DND-41 (cell line): ENCODE results near the gene TSPAN7.

Experiments used
- ATAC-seq: fragments of 200-7000 bp; cut with Tn5 transposase; 3 replicates; pipeline ENCODE4 v1.9.1; 2021; ENCODE audit warnings: low read depth; ENCODE audit not compliant: insufficient read depth
- DNase-seq: peaks from one replicate; pipeline ENCODE4 v3.0.0-alpha.2; 2020
- H2AFZ ChIP-seq: 2 replicates; pipeline ENCODE4 v1.6.0; 2012; ENCODE audit warnings: low read depth, low read length
- H3K27ac ChIP-seq: 2 replicates; pipeline ENCODE4 v1.5.1; 2012; ENCODE audit warnings: low read length, inconsistent platforms
- H3K27me3 ChIP-seq: fragments of 200-600 bp; sonication (generic); 2 replicates; pipeline ENCODE4 v1.6.0; 2012; ENCODE audit warnings: low read length, mild to moderate bottlenecking, inconsistent platforms; ENCODE audit not compliant: insufficient read depth, poor library complexity
- H3K36me3 ChIP-seq: 2 replicates; pipeline ENCODE4 v1.5.1; 2012; ENCODE audit warnings: low read length, inconsistent platforms; ENCODE audit not compliant: insufficient read depth
- H3K4me1 ChIP-seq: 2 replicates; pipeline ENCODE4 v1.5.1; 2012; ENCODE audit warnings: mild to moderate bottlenecking, low read length; ENCODE audit not compliant: insufficient read depth
- H3K4me2 ChIP-seq: 2 replicates; pipeline ENCODE4 v1.6.0; 2012; ENCODE audit warnings: mild to moderate bottlenecking, moderate library complexity, low read length, inconsistent platforms; ENCODE audit not compliant: insufficient read depth
- H3K4me3 ChIP-seq, 2 experiments: fragments of 200-600 bp in 1 of 2; shearing (Covaris generic) in 1 of 2; 2 replicates each; pipeline ENCODE4 v1.5.1; 2012 to 2016; ENCODE audit warnings: inconsistent platforms in 2 of 2, low read length in 2 of 2, mild to moderate bottlenecking in 2 of 2, low read depth in 1 of 2, moderate library complexity in 1 of 2
- H3K79me2 ChIP-seq: 2 replicates; pipeline ENCODE4 v1.6.0; 2012; ENCODE audit warnings: low read length, inconsistent platforms; ENCODE audit not compliant: insufficient read depth
- H3K9ac ChIP-seq: 2 replicates; pipeline ENCODE4 v1.6.0; 2012; ENCODE audit warnings: low read depth, mild to moderate bottlenecking, inconsistent platforms, low read length, moderate library complexity
- H3K9me3 ChIP-seq: 2 replicates; pipeline ENCODE4 v1.5.1; 2012; ENCODE audit warnings: low read length, moderate library complexity, mild to moderate bottlenecking, inconsistent platforms; ENCODE audit not compliant: insufficient read depth, severe bottlenecking
- H4K20me1 ChIP-seq: 2 replicates; pipeline ENCODE4 v1.6.0; 2012; ENCODE audit warnings: low read length; ENCODE audit not compliant: insufficient read depth
- EZH2 ChIP-seq: IDR thresholded peaks from 3 replicates; pipeline ENCODE4 v1.6.1; 2012; ENCODE audit warnings: borderline replicate concordance, low read depth, mild to moderate bottlenecking, moderate library complexity, low read length, inconsistent platforms; ENCODE audit not compliant: severe bottlenecking
- TF ChIP-seq, protein P1 (sequence below): IDR thresholded peaks from 2 replicates; pipeline ENCODE4 v1.5.1; 2012; ENCODE audit warnings: borderline replicate concordance, low read length, moderate library complexity, mild to moderate bottlenecking; ENCODE audit not compliant: poor library complexity, severe bottlenecking; ENCODE audit errors: extremely low read depth

Gene TSPAN7

GRCh38 chrX:38616904-38617303 is 55.6 kb downstream of the TSPAN7 start:
- Histone ChIP-seq H3K4me1 (peaks cover 11% of the 10 kb centered on the region), H3K36me3 (no peaks in the 10 kb centered on the region), H3K27ac (no peak overlapping the region), H4K20me1 (no peaks in the 10 kb centered on the region), H3K79me2 (no peaks in the 10 kb centered on the region), H3K4me3 (no peak overlapping the region), H3K27me3 (no peaks in the 10 kb centered on the region), H3K4me2 (no peak overlapping the region), H3K9me3 (no peaks in the 10 kb centered on the region), H2AFZ (no peak overlapping the region), H3K9ac (no peak overlapping the region)
- no peak for ATAC-seq
- TF ChIP-seq, protein P1, sequence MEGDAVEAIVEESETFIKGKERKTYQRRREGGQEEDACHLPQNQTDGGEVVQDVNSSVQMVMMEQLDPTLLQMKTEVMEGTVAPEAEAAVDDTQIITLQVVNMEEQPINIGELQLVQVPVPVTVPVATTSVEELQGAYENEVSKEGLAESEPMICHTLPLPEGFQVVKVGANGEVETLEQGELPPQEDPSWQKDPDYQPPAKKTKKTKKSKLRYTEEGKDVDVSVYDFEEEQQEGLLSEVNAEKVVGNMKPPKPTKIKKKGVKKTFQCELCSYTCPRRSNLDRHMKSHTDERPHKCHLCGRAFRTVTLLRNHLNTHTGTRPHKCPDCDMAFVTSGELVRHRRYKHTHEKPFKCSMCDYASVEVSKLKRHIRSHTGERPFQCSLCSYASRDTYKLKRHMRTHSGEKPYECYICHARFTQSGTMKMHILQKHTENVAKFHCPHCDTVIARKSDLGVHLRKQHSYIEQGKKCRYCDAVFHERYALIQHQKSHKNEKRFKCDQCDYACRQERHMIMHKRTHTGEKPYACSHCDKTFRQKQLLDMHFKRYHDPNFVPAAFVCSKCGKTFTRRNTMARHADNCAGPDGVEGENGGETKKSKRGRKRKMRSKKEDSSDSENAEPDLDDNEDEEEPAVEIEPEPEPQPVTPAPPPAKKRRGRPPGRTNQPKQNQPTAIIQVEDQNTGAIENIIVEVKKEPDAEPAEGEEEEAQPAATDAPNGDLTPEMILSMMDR: no peak
- no peak for TF ChIP-seq EZH2
- no peak for DNase-seq

GRCh38 chrX:38618180-38618579 is 56.8 kb downstream of the TSPAN7 start:
- H3K27me3 ChIP-seq: no peaks in the 10 kb centered on the region
- ATAC-seq (no peak), DNase-seq (no peak)
- H4K20me1 ChIP-seq: no peaks in the 10 kb centered on the region
- H3K9me3 ChIP-seq: no peaks in the 10 kb centered on the region
- TF ChIP-seq, protein P1: no peak
- TF ChIP-seq EZH2: no peak
- no peak overlapping the region for H3K27ac ChIP-seq
- no peaks in the 10 kb centered on the region for H3K36me3 ChIP-seq
- no peak overlapping the region for H3K4me3 ChIP-seq
- H3K4me2 ChIP-seq: no peak overlapping the region
- H3K79me2 ChIP-seq: no peaks in the 10 kb centered on the region
- peaks cover 19% of the 10 kb centered on the region for H3K4me1 ChIP-seq
- no peak overlapping the region for H2AFZ ChIP-seq
- no peak overlapping the region for H3K9ac ChIP-seq

DNA sequence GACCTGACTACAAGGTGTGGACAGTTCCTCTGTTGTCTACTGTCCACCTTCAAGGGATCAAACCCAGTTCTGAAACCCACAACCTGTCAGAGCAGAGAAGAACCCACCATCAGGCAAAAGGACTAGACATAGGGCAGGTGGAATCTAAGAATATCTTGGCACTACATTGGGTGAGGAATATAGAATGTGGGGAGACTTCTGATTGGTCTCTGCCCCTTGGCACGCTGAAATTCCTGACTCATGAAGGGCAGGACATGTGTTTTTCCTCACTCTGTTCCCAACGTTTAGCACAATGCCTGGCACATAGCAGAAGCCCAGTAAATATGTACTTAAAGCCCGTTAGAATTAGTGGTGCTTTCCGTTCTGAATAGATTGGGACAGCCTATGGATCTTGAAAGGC is 59.3 kb downstream of the TSPAN7 start:
- ATAC-seq (no peak), DNase-seq (no peak)
- H3K9me3 ChIP-seq: no peaks in the 10 kb centered on the region
- H3K79me2 ChIP-seq: no peaks in the 10 kb centered on the region
- no peak overlapping the region for H3K9ac ChIP-seq
- H3K4me1 ChIP-seq: peaks cover 24% of the 10 kb centered on the region
- no peak overlapping the region for H3K4me2 ChIP-seq
- TF ChIP-seq EZH2: no peak
- TF ChIP-seq, protein P1: no peak
- no peak overlapping the region for H2AFZ ChIP-seq
- H3K27ac ChIP-seq: no peak overlapping the region
- no peaks in the 10 kb centered on the region for H3K36me3 ChIP-seq
- H3K27me3 ChIP-seq: no peaks in the 10 kb centered on the region
- no peaks in the 10 kb centered on the region for H4K20me1 ChIP-seq
- no peak overlapping the region for H3K4me3 ChIP-seq

DNA sequence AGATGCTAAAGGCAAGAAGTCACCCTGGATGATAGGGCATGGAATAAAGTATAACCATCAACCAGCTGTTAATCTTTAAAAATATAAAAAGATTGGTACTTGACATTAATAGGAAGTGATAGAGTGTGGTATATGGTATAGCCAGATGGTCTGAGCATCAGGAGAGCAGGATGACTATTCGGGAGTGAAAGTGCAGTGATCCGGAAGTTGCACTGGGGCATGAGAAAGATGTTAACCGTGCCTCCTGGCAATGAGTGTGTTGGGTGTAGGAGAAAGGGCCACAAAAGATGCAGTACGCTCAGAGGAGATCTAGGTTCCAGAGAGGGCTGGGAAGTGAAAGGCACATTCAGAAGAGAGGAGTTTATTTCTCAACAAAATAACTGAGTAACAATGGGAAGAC is 65.0 kb downstream of the TSPAN7 start:
- TF ChIP-seq, protein P1: no peak
- no peak for TF ChIP-seq EZH2
- Histone ChIP-seq H3K4me3 (no peak overlapping the region), H3K79me2 (no peaks in the 10 kb centered on the region), H4K20me1 (no peaks in the 10 kb centered on the region), H3K9ac (no peak overlapping the region), H3K9me3 (no peaks in the 10 kb centered on the region), H2AFZ (no peak overlapping the region), H3K4me2 (no peak overlapping the region), H3K27ac (no peak overlapping the region), H3K27me3 (no peaks in the 10 kb centered on the region), H3K36me3 (no peaks in the 10 kb centered on the region), H3K4me1 (peaks cover 13% of the 10 kb centered on the region)
- DNase-seq: no peak
- ATAC-seq: no peak
